ENCODE measurements around the gene RNF5. TPM values are rescaled to one million over a fixed set of nuclear protein-coding genes. Genes with fewer than 3 reads are reported as not detected.

Gene RNF5
- total and polyA plus RNA-seq, 9 of the 15 experiments (the other 6 are each of a cell fraction or from before 2014, with no cell fraction given), result 62.2 to 245 (median 129) TPM

GRCh38 chr6:32131439-32131948, 46.7 kb upstream of the RNF5 start (continued):
- TF ChIP-seq RAD21 (CRISPR knock-in tag; conservative IDR thresholded peaks at IDR 0.05 in 1 of 2, IDR thresholded peaks at IDR 0.05 in 1 of 2), result 0 out of 4 replicates have a peak, but pooled peaks of 1 of the 2 experiments have one; percentile 10
- no peak for TF ChIP-seq ZBTB49 (CRISPR knock-in tag; IDR thresholded peaks at IDR 0.05; ENCODE audit: borderline replicate concordance)
- peak in 1 of 2 experiments; percentile 78; a peak in 1 of 3 replicates for TF ChIP-seq CBX3 (IDR thresholded peaks at IDR 0.05; ENCODE audit: borderline replicate concordance in 1 of 2, low read length in 2 of 2)
- TF ChIP-seq EHMT2 (IDR thresholded peaks at IDR 0.05), result peak; percentile 77; the same call in 1 of the 2 replicates
- no peak for TF ChIP-seq PYGO2 (tag; IDR thresholded peaks at IDR 0.05)
- TF ChIP-seq COPS2 (conservative IDR thresholded peaks at IDR 0.05), result no peak
- peak in 1 of 3 experiments; percentile 87; a peak in 2 of 6 replicates for TF ChIP-seq ZBTB11 (CRISPR knock-in tag; IDR thresholded peaks at IDR 0.05)
- 0 out of 2 replicates have a peak, but pooled peaks have one; percentile 51 for TF ChIP-seq ZSCAN29 (IDR thresholded peaks at IDR 0.05)
- no peak for TF ChIP-seq CLOCK (CRISPR knock-in tag; IDR thresholded peaks at IDR 0.05; ENCODE audit: borderline replicate concordance)
- peak; percentile 66; the same call in 1 of the 2 replicates for TF ChIP-seq PKNOX1 (IDR thresholded peaks at IDR 0.05)
- TF ChIP-seq SAP30 (IDR thresholded peaks at IDR 0.05; ENCODE audit: borderline replicate concordance, insufficient read depth, low read depth, low read length, poor library complexity, severe bottlenecking), result no peak
- TF ChIP-seq LEF1 (IDR thresholded peaks at IDR 0.05), result peak; percentile 95
- TF ChIP-seq HMG20A (CRISPR knock-in tag; conservative IDR thresholded peaks at IDR 0.05), result no peak
- TF ChIP-seq POLR3A (IDR thresholded peaks at IDR 0.05; ENCODE audit: borderline replicate concordance, extremely low read depth, insufficient read depth, insufficient read length), result no peak
- TF ChIP-seq ILK (tag; IDR thresholded peaks at IDR 0.05; ENCODE audit: borderline replicate concordance, low read depth), result no peak
- TF ChIP-seq LARP7 (IDR thresholded peaks at IDR 0.05), result peak; percentile 34; the same call in 1 of the 2 replicates

All from K562 (cell line).